Peyer's patch (tissue), 4 donors: ENCODE data around the gene CNTN4.

Source experiments
- CTCF ChIP-seq, 6 experiments: fragments of 450-650 bp in 4 of 6; fragments of 200-600 bp in 2 of 6; sonication (generic) in 1 of 6; IDR thresholded peaks; one replicate each; pipeline ENCODE4 v1.5.1; 2017 to 2019; ENCODE audit warnings: antibody characterized with exemption in 6 of 6, mild to moderate bottlenecking in 3 of 6, moderate library complexity in 1 of 6
- POLR2A ChIP-seq, 2 donors: fragments of 450-650 bp; IDR thresholded peaks; one replicate each; pipeline ENCODE4 v1.5.1; 2017; ENCODE audit warnings: antibody characterized with exemption in 2 of 2, mild to moderate bottlenecking in 2 of 2, moderate library complexity in 2 of 2

GRCh38 chr3:2635511-2635910 lies 536.8 kb downstream of the CNTN4 start:
- TF ChIP-seq CTCF (IDR thresholded peaks at IDR 0.05), result no peak
- TF ChIP-seq POLR2A (IDR thresholded peaks at IDR 0.05), result no peak
